Stimulated activated CD8-positive, alpha-beta memory T cell treated with anti-CD3 and anti-CD28 coated beads, Interleukin-4, amount 100 ng/mL, for 48 hours (primary cell): Measurements from ENCODE around the gene KRTAP22-1.

Experiments
- DNase-seq: peaks from one replicate; pipeline ENCODE4 v3.0.0-alpha.2; 2020

The KRTAP22-1 gene

DNA sequence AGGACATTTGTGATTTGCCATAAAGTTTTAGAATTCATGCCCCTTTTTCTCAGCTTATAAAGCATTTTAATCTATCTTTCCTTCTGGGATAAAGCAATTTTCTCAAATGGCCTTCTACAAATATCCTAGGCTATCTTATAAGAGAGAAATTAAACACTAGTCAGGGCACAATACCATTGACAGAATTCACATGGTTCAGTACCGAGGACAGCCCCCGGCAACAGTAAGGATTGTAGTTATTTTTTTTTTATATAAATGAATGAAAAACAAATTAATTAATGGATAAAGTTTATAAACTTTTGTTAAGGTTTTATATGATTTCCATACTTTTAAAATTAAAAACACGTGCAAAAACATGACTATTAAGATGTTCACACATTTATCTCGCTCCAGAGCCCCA, 27.2 kb downstream of the KRTAP22-1 start:
- DNase-seq, result no peak

- DNase-seq, result no peak
These were observed 28.3 kb downstream of the KRTAP22-1 start for GRCh38 chr21:30629200-30629599.

DNA sequence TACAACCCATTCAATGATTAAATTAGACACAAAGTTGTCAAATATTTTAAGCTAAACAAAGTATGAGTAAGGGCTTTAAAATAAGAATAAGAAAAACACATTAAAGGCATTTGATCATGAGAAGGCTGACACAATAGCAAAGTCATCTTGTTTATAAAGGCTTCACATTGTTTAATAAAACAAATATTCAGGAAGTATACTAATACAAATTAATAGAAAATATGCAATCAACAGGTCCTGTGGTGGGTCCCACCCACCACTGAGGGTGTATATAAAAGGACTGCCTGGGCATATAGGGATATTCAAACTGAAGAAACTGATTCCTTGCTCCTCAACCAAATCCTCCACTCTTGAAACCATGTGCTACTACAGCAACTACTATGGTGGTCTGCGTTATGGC, 34.0 kb downstream of the KRTAP22-1 start, which contains the start of gene KRTAP20-2:
TSS of gene KRTAP20-2 (plus strand) at position 301 of the 400 bp plus-strand sequence. CDS start at position 359, 58 bp downstream.
- DNase-seq, result no peak

DNA sequence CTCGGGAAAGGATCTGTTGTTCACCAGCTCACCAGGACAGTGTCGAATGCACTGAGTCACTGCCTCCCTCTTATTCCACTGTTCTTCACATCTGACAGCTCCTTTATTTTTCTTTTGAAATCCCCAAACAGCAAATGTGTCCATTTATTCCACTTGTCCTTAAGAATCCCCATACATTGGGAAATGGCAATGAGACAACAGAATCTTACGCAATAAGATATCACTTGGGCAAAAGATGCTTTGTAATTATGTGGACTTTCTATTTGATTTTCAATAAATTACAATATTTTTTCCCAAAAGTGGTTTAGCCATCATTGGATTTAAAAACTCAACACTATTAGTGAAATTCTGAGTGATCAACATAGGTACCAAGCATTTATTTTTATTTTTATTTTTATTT, 37.8 kb downstream of the KRTAP22-1 start:
- DNase-seq, result no peak

GRCh38 chr21:30642564-30642963, 41.7 kb downstream of the KRTAP22-1 start, which contains the start of gene KRTAP20-3:
KRTAP20-3 (plus strand) TSS chr21:30642864.
- no peak for DNase-seq

DNA sequence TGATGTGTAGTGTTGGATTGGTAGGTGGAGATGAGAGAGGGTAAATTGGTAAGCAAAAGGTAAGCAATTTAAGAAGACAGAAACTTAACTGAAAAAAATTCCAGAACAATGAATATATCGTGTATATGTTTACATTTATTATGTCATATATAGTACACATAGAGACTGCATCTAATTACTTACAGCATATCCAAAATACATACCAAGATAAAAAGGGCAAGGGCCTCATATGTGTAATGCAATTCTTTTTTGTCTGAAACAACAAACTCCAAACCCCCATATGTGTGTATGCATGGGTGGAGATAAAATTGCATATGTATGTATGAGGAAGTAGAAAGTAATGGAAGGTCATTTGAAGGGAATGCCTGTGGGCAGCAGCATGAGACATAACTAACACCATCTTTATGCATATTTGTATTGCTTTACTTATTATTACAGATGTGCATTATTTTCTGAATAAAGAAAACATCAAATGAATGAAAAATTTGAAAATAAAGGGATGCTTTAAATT, 46.1 kb downstream of the KRTAP22-1 start:
- no peak for DNase-seq
